AG04449 (cell line): Measurements from ENCODE around the gene PSMB2.

Source experiments
- CTCF ChIA-PET: fragments of 350-600 bp; formaldehyde crosslinking; extraction: SDS; loops from one replicate; lab custom pipeline; 2021; ENCODE audit warnings: antibody characterized with exemption; lab: Yijun Ruan, JAX
- POLR2A ChIA-PET: fragments of 400-600, 350-600 bp; formaldehyde crosslinking; extraction: SDS; loops from one replicate; lab custom pipeline; 2020; ENCODE audit warnings: antibody characterized with exemption, inconsistent platforms; lab: Yijun Ruan, JAX
- DNase-seq: peaks from one replicate; pipeline ENCODE4 v3.0.0-alpha.2; 2010; ENCODE audit warnings: low read depth, low spot score
- H3K4me3 ChIP-seq: 2 replicates; pipeline ENCODE4 v1.5.1; 2011; ENCODE audit warnings: low read depth, mild to moderate bottlenecking, control low read depth, low read length
- TF ChIP-seq, protein P1 (sequence below): IDR thresholded peaks from one replicate; pipeline ENCODE4 v1.5.1; 2011; ENCODE audit warnings: mild to moderate bottlenecking, moderate library complexity, low read length, control low read depth, inconsistent platforms; ENCODE audit not compliant: insufficient read depth; ENCODE audit errors: missing control alignments

PSMB2 gene

DNA sequence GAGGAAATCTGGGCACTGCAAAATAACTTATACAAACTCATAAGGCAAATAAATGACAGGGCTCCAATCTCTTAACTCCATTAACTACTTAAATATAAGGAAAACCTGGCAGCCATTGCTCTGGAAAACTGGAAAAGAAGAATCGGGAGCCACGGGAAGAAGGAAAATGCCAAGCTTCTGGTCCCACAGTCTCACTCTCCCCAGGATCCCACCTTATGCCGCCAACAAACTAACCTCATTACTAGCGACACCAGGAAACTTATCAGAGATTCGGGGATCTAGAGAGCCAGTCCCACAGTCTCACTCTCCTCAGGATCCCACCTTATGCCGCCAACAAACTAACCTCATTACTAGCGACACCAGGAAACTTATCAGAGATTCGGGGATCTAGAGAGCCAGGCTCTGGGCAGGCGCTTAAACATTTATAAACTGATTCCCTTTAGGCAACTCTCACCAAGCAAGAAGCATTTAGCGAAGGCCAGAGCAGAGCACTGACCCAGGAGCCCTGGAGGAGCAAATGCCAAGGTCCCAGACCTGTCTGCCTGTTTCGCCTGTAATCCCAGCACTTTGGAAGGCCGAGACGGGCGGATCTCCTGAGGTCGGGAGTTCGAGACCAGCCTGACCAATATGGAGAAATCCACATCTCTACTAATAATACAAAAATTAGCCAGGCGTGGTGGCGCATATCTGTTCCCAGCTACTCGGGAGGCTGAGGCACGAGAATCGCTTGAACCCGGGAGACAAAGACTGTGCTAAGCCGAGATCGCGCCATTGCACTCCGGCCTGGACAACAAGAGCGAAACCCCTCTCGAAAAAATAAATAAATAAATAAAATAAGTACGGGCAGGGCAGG lies 720 bp downstream of the PSMB2 start:
- ChIA-PET CTCF (interaction anchor here (1.2 kb wide), 1 partner anchor 75 kb away, joined by 3 read pairs; no protein-coding TSS in a partner anchor), POLR2A (no interaction called here)
- no peak for DNase-seq
- TF ChIP-seq, protein P1, sequence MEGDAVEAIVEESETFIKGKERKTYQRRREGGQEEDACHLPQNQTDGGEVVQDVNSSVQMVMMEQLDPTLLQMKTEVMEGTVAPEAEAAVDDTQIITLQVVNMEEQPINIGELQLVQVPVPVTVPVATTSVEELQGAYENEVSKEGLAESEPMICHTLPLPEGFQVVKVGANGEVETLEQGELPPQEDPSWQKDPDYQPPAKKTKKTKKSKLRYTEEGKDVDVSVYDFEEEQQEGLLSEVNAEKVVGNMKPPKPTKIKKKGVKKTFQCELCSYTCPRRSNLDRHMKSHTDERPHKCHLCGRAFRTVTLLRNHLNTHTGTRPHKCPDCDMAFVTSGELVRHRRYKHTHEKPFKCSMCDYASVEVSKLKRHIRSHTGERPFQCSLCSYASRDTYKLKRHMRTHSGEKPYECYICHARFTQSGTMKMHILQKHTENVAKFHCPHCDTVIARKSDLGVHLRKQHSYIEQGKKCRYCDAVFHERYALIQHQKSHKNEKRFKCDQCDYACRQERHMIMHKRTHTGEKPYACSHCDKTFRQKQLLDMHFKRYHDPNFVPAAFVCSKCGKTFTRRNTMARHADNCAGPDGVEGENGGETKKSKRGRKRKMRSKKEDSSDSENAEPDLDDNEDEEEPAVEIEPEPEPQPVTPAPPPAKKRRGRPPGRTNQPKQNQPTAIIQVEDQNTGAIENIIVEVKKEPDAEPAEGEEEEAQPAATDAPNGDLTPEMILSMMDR = no peak
- peak overlapping the region; percentile 91 for H3K4me3 ChIP-seq

DNA sequence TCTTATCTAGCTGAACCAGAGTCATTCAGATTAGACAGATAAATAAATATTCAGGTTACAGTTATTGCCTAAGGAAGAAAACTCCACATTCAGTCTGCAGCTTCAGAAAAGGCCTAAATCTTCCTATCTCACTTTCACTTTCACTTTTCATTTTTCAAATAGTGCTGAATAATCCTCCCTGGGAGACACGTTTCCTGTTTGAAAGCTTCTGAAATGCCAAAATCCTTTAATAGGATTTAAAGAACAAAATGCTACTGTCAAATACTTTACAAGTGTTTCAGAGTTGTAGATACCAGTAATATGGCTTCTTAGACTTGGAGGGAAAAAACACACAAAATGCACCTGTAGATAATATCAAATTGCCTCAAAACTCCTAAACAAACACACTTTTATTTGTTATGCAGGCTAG lies 3.9 kb downstream of the PSMB2 start:
- H3K4me3 ChIP-seq = peak overlapping the region; percentile 32
- ChIA-PET CTCF (interaction anchor here (1.3 to 2.5 kb wide), 4 partner anchors 9 to 90 kb away, joined by 3 to 12 read pairs (median 6); no protein-coding TSS in a partner anchor), POLR2A (no interaction called here)
- no peak for DNase-seq
- TF ChIP-seq, protein P1 = no peak

DNA sequence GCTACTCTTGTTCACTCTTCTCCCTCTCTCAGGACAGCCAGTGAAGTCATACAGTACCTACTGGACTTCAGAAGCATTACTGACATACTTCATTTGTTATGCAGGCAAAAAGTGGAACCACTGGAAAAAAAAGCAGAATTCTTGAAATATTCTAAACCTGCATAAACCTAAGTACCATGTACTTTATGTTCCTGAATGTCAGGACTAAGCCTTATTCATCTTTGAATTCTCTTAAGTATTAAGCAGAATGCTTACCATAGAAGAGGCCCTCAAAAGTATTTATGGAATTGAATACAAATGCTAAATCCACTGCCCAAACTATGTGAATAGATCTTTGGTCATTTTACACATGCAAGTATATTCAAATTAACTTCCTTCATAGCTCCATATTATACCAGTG lies 7.8 kb downstream of the PSMB2 start:
- CTCF ChIA-PET = interaction anchor here (1.1 to 2.9 kb wide), 2 partner anchors 82 to 93 kb away, joined by 5 to 17 read pairs; no protein-coding TSS in a partner anchor
- H3K4me3 ChIP-seq = no peak overlapping the region
- TF ChIP-seq, protein P1 = no peak
- POLR2A ChIA-PET = no interaction called here
- DNase-seq = peak; percentile 33

DNA sequence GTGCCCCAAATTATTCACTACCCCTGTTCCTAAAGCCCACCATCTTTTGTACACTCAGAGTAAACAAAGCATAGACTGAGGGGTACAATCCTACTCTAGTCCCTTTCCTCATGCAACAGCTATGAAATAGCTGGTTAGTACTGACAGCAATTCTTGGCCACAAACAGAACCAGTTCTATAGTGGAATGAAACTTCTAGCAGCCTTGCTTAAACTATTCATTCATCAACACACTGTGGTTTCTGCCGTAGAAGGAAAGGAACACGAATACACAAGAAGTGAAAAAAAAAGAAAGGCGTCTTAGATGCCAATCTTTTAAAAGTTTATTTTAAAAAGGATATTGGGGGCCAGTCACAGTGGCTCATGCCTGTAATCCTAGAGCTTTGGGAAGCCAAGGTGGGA lies 9.9 kb downstream of the PSMB2 start:
- no peak overlapping the region for H3K4me3 ChIP-seq
- ChIA-PET POLR2A (no interaction called here), CTCF (interaction anchor here (1.1 to 1.4 kb wide), 2 partner anchors 11 to 84 kb away, joined by 3 to 5 read pairs; no protein-coding TSS in a partner anchor)
- TF ChIP-seq, protein P1 = no peak
- DNase-seq = no peak

DNA sequence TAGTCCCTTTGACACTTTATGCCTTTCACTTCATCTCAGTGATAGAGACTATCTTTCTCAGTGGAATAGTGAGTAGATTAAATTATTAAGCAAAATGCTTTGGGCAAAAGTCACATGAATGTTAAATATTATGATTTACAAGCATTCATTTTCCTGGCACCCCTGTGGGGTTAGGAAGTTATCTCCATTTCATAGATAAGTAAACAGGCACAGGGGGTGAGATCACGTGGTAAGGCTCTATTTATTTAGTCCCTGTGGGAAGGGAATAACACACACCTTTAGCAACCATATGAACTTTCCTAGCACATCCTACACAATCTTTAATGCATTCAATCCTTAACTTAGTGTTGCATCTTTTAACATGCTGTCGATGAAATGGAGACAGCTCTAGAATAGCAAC lies 12.3 kb downstream of the PSMB2 start:
- ChIA-PET POLR2A (no interaction called here), CTCF (interaction anchor here (1.6 to 2.3 kb wide), 3 partner anchors 8 to 86 kb away, joined by 6 to 17 read pairs (median 8); no protein-coding TSS in a partner anchor)
- no peak for DNase-seq
- TF ChIP-seq, protein P1 = no peak
- no peak overlapping the region for H3K4me3 ChIP-seq

DNA sequence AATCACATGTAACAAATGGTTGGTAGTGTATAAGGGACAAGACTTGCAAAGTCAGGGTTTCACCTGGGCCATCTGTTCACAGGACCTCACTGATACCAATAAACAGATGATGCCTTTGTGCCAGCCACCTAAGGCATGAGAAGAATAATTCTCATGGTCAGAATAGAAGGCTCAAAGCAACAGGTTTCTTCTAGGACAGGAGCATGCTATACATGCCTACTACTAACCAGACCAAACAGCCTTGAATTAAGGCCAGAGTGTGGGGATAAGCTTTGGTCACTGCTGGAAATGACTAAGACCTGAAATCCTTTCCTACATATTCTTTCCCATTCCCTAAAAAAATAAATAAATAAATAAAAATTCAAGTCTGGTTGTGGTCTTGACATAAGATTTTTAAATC lies 17.5 kb downstream of the PSMB2 start:
- TF ChIP-seq, protein P1 = no peak
- ChIA-PET CTCF (interaction anchor here (0.7 to 1.2 kb wide), 2 partner anchors 92 to 94 kb away, joined by 3 to 5 read pairs; no protein-coding TSS in a partner anchor), POLR2A (interaction anchor here (0.9 kb wide), 1 partner anchor 19 kb away, joined by 3 read pairs; no protein-coding TSS in a partner anchor)
- no peak for DNase-seq
- H3K4me3 ChIP-seq = no peak overlapping the region
